Left renal pelvis (tissue), 4 donors: ENCODE data around the gene PROSER1. TPM values are rescaled to one million over a fixed set of nuclear protein-coding genes. Genes with fewer than 3 reads are reported as not detected.
"Not testable (repeated sequence)": the region's sequence is repeated elsewhere in the genome, so short reads cannot be mapped to it uniquely, and the experiment has no call there.

Experiments used
- DNase-seq, 4 donors: peaks; one replicate each; pipeline ENCODE4 v3.0.0-alpha.2; 2013; ENCODE audit warnings: low read depth in 4 of 4, low spot score in 3 of 4
- polyA plus RNA-seq, 4 donors: library from polyadenylated mRNA; unstranded; fragments of 120-200 nt; gene quantifications; one replicate each; pipeline ENCODE4 v1.2.1, GENCODE V29; 2013; ENCODE audit not compliant: insufficient read length in 4 of 4

PROSER1 gene
- polyA plus RNA-seq, 4 donors, result 24.6 to 45.9 (median 38.5) TPM

- DNase-seq, result no peak
Observed at GRCh38 chr13:39032150-39032549, 5.7 kb downstream of the PROSER1 start.

DNA sequence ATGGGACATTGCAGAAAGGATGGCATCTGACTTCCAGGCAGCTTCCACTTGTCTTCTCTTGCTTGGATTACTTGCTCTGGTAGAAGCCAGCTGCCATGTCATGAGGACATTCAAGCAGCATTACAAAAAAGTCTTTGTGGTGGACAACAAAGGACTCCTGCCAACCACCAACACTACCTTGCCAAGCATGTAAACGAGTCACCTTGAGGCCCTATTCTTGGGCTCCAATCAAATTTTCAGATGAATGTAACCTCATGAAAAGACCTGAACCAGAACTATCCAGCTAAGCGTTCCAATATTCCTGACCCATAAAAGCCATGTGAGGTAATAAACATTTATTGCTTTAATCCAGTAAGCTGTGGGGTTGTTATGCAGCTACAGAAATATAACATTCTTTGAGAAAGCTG, 12.5 kb downstream of the PROSER1 start:
- DNase-seq, result no peak

GRCh38 chr13:39023761-39024160, 14.1 kb downstream of the PROSER1 start:
- DNase-seq, result no peak

- DNase-seq, result no peak
Observed at GRCh38 chr13:39023316-39023715, 14.6 kb downstream of the PROSER1 start.

DNA sequence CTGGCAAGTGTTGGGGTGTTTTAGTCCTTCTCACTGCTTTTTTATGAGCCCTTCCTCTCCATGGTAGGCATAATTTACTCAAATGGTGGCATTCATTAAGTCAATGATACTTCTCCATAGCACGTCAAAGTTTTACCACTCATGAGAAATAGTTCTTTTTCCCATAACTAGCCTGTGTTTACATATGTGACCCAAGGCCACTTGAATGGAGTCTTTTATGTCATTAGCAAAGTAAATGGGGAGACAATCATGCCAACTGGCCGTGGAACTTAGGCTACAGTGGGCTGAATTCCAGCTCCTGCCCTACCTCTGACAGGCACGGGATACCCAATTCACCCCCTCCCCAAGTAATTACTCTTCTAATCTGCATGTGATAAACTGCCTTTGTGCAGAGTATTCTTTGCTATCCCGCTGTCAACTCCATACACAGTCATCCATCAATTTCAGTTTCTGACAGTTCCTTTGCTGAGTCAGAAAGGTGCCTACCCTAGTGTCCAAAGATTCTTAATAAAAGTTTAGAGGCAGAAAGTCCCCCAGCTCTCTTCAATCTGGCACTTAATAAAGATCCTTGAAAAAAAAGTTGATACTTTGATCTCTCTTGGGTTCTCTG, 16.9 kb downstream of the PROSER1 start:
- no peak for DNase-seq

DNA sequence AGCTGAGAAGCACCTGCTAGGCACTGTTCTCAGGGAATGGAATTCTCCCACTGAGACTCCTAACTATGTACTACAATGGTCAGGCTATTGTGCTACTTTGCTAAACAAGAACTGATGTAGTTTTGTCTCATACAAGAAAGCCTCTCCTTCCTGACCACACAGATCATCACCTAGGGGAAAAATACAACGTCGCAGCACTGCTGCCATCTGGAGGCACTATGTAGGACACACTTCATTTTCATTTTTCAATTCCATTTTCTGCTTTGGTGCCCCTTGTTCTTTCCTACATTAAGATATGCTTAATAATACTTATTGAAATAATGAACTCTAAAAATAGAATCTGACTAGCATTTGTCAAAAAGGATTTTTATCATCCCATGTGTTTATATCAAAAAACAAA, 21.1 kb downstream of the PROSER1 start:
- DNase-seq, result no peak

GRCh38 chr13:39016087-39016486, 21.8 kb downstream of the PROSER1 start:
- DNase-seq, result no peak

DNA sequence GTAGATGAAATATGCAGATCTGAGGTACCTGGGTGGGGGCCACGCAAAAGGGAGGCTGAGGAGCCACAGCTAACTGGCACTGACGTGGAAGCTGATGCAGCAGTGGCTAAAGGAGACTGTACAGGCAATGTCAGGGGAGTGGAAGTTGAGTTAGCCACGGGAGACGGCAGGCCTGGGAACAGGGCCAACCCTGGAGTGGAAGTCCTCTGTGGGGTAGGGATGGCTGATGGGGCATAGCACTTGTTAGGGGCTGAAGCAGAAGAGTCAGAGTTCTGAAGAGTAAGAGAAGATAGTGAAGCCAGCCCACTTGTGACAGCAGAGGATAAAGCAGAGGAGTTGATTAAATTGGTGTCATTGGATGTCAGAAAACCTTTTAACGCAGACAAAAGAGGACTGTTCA, 24.4 kb downstream of the PROSER1 start:
- no peak for DNase-seq

- DNase-seq, result no peak
Observed at GRCh38 chr13:39012608-39013007, 25.3 kb downstream of the PROSER1 start.

GRCh38 chr13:39006371-39007111, 31.3 kb downstream of the PROSER1 start:
- not testable (repeated sequence) for DNase-seq

DNA sequence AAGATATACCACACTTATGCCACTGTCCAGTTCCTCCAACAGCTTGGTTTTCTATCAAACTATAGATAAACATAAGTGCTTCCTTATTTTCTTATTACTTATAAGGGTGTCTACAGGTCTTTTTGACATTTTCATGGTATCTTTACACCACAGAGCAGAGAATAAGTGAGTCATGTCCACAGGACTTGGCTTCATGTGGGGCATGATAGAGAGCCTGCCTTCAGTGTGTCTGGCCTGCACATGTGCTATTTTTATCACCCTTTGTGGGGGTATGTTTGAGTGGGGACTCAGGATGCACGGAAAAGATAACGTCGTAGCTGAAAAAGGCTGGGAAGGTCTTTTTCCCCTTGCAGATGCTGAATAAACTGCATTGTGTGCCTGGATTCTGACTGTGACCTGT, 39.1 kb downstream of the PROSER1 start:
- DNase-seq, result no peak

- no peak for DNase-seq
Observed at GRCh38 chr13:38993381-38993780, 44.5 kb downstream of the PROSER1 start.

DNA sequence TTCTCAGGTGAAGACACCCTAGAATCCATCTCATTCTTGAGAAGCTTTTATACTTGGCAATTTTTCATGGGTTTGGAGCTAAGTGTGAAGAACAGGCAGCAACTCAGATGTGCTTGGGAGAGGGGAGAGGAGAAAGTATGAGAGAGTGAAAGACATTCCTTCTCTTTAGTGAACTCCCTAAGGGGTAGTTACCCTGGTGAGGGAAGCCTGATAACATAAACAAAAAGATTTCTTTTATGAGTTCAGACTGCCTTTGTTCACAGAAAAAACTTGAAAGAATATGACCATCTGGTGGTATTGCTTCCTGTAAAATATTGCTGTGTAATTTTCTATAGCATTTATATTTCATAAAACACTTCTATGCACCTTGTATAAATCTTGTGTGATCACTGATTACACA, 47.2 kb downstream of the PROSER1 start, which contains the start of gene STOML3:
Gene STOML3, minus strand, starts transcription at position 139 of the 400 bp plus-strand sequence. Its CDS starts 110 bp downstream, at position 29.
- DNase-seq, result no peak

- no peak for DNase-seq
Observed at GRCh38 chr13:38981096-38981495, 56.8 kb downstream of the PROSER1 start.

DNA sequence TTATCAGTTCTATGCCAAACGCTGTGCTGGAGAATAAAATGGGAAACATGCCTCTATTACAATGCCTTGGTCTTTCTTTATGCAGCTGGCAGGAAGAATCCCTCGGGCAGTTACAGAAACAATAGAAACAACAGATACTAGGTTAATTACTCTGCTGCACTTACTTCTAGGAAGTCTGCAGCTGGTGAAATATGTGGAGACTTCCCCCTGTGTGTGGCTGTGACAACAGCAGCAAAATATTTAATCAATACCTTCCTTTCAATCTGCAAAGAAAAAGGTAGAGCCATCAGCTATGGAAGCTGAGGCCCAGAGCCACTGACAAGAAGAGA, 57.2 kb downstream of the PROSER1 start:
- no peak for DNase-seq

GRCh38 chr13:38979891-38980749, 57.8 kb downstream of the PROSER1 start:
- peak in 3 of 4 donors; percentile 7 to 33 (median 24) for DNase-seq

GRCh38 chr13:38970380-38971051, 67.4 kb downstream of the PROSER1 start:
- no peak for DNase-seq

GRCh38 chr13:38969187-38969586, 68.7 kb downstream of the PROSER1 start:
- DNase-seq, result no peak

- no peak for DNase-seq
Observed at GRCh38 chr13:38967446-38967845, 70.4 kb downstream of the PROSER1 start.

DNA sequence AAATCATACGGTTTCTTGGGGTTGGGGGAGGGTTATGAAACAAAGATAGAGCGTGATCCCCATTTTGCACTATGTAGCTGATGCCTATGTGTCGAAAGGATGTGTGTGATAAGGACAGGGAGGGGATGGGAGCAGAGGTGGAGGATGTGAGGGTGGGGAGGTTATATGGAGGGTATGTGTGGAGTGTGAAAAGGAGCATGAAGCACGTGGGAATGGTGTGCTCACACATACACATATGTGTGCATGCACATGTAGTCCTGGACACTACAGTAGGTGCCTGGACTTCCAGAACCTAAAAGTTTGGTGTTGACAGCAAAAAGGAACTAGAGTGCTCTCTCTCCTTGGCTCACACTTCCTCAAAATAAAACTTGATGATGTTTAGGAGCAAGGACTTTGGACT, 72.6 kb downstream of the PROSER1 start:
- DNase-seq, result no peak

DNA sequence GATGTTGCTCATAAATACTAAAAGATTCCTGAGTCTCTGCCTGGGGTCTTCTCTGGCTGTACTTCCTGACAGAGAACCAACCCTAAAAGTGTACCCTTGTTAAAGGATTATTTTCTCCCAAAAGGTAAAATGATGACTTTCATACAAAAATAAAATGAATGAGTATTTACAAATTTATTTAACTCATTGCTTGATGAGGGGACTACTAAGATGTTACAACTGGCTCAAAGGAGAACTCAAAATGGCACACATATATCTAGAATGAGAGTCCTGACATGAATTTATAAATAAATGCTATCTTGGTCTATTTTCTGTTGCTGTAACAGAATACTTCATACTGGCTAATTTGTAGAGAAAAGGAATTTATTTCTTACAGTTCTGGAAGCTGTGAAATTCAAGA, 77.7 kb downstream of the PROSER1 start:
- DNase-seq, result no peak
